GM10266 (cell line): ENCODE measurements around the gene POLR3C.
A peak's percentile ranks its signal among the peaks of the same experiment; 100 is the strongest.

Experiments used
- DNase-seq: peaks from one replicate; pipeline ENCODE4 v3.0.0; 2012; ENCODE audit errors: extremely low spot score
- CTCF ChIP-seq: IDR thresholded peaks from 2 replicates; pipeline ENCODE4 v1.5.1; 2012; ENCODE audit warnings: mild to moderate bottlenecking, low read depth; ENCODE audit not compliant: control insufficient read depth, insufficient read depth; ENCODE audit errors: missing control alignments

POLR3C gene

GRCh38 chr1:145823565-145824498, at the start of gene POLR3C, which contains the start of gene RNF115:
Gene POLR3C (plus strand): TSS chr1:145824200. CDS start chr1:145825777, 1,577 bp downstream.
Gene RNF115 (minus strand): TSS chr1:145824095. CDS start chr1:145823873, 222 bp downstream.
- DNase-seq, result peak; percentile 85
- TF ChIP-seq CTCF, result no peak

- no peak for TF ChIP-seq CTCF
- DNase-seq, result no peak
These were observed 46.4 kb upstream of the POLR3C start for GRCh38 chr1:145777357-145778145.

- DNase-seq, result no peak
- TF ChIP-seq CTCF, result no peak
These were observed 45.9 kb upstream of the POLR3C start for GRCh38 chr1:145778146-145778540.

- DNase-seq, result no peak
- no peak for TF ChIP-seq CTCF
These were observed 41.5 kb upstream of the POLR3C start for GRCh38 chr1:145782272-145783099.

GRCh38 chr1:145784409-145784808, 39.6 kb upstream of the POLR3C start:
- TF ChIP-seq CTCF, result no peak
- DNase-seq, result no peak

- TF ChIP-seq CTCF, result no peak
- DNase-seq, result no peak
These were observed 38.5 kb upstream of the POLR3C start for GRCh38 chr1:145785547-145785946.
